Suprapubic skin (tissue), 4 donors: ENCODE data around the gene IQCC. TPM values are rescaled to one million over a fixed set of nuclear protein-coding genes. Genes with fewer than 3 reads are reported as not detected.

Source experiments
- DNase-seq, 2 donors: peaks; one replicate each; pipeline ENCODE4 v3.0.0-alpha.2; 2019; ENCODE audit warnings: low spot score in 2 of 2
- H3K27ac ChIP-seq: fragments of 200-600 bp; sonication (generic); one replicate; pipeline ENCODE4 v1.5.1; 2019
- H3K27me3 ChIP-seq: fragments of 200-600 bp; sonication (generic); one replicate; pipeline ENCODE4 v1.5.1; 2019
- H3K36me3 ChIP-seq: fragments of 200-600 bp; sonication (generic); one replicate; pipeline ENCODE4 v1.5.1; 2019
- H3K4me1 ChIP-seq: fragments of 200-600 bp; sonication (generic); one replicate; pipeline ENCODE4 v1.5.1; 2019
- H3K4me3 ChIP-seq: fragments of 200-600 bp; sonication (generic); one replicate; pipeline ENCODE4 v1.5.1; 2019; ENCODE audit warnings: mild to moderate bottlenecking
- H3K9me3 ChIP-seq: fragments of 200-600 bp; sonication (generic); one replicate; pipeline ENCODE4 v1.5.1; 2019
- CTCF ChIP-seq, 2 donors: fragments of 200-600 bp in 1 of 2; fragments of 450-650 bp in 1 of 2; sonication (generic) in 1 of 2; IDR thresholded peaks; one replicate each; pipeline ENCODE4 v1.5.1; 2016 to 2019; ENCODE audit warnings: antibody characterized with exemption in 2 of 2, mild to moderate bottlenecking in 1 of 2, moderate library complexity in 1 of 2
- EP300 ChIP-seq: sonication (generic); formaldehyde crosslinking; IDR thresholded peaks from one replicate; pipeline ENCODE4 v1.6.1; 2017; ENCODE audit warnings: antibody characterized with exemption
- POLR2A ChIP-seq, 2 donors: fragments of 450-650 bp; IDR thresholded peaks; one replicate each; pipeline ENCODE4 v1.6.1; 2017; ENCODE audit warnings: antibody characterized with exemption in 2 of 2, mild to moderate bottlenecking in 2 of 2, moderate library complexity in 2 of 2
- POLR2AphosphoS5 ChIP-seq, 3 donors: sonication (generic); formaldehyde crosslinking; IDR thresholded peaks; one replicate each; pipeline ENCODE4 v1.6.1; 2017; ENCODE audit warnings: antibody characterized with exemption in 3 of 3
- WGBS: methylation state at CpG from one replicate; pipeline ENCODE4 v1.1.5; 2018; 5-methylcytosine and 5-hydroxymethylcytosine counted together
- total RNA-seq, 4 donors: library from RNA; depleted of rRNA; stranded (reverse); fragments of >200 nt; gene quantifications; one replicate each; pipeline ENCODE4 v1.1.0, GENCODE V29; 2016

Gene IQCC
- total RNA-seq, 4 donors from 2014 or later: 1.7 to 4.4 (median 3.7) TPM

GRCh38 chr1:32195531-32195930 lies 9.9 kb upstream of the IQCC start:
- Histone ChIP-seq H3K9me3 (no peaks in the 10 kb centered on the region), H3K4me3 (no peak overlapping the region), H3K27me3 (no peaks in the 10 kb centered on the region), H3K36me3 (peaks cover 74% of the 10 kb centered on the region), H3K27ac (no peak overlapping the region), H3K4me1 (peaks cover 18% of the 10 kb centered on the region)
- DNase-seq: no peak
- 80% methylated on average over 3 of the region's 3 CpGs for WGBS
- TF ChIP-seq POLR2A (IDR thresholded peaks at IDR 0.05): no peak
- no peak for TF ChIP-seq EP300
- TF ChIP-seq POLR2AphosphoS5 (IDR thresholded peaks at IDR 0.05): no peak
- TF ChIP-seq CTCF (IDR thresholded peaks at IDR 0.05): no peak

GRCh38 chr1:32195972-32196823 lies 9.3 kb upstream of the IQCC start:
- DNase-seq: no peak
- no peaks in the 10 kb centered on the region for H3K27me3 ChIP-seq
- peaks cover 24% of the 10 kb centered on the region for H3K4me1 ChIP-seq
- H3K4me3 ChIP-seq: no peak overlapping the region
- peaks cover 67% of the 10 kb centered on the region for H3K36me3 ChIP-seq
- H3K27ac ChIP-seq: no peak overlapping the region
- TF ChIP-seq POLR2A (IDR thresholded peaks at IDR 0.05) (no peak), CTCF (IDR thresholded peaks at IDR 0.05) (no peak), EP300 (no peak), POLR2AphosphoS5 (IDR thresholded peaks at IDR 0.05) (no peak)
- H3K9me3 ChIP-seq: no peaks in the 10 kb centered on the region

- WGBS: 88% methylated on average over 1 of the region's 1 CpG
- Histone ChIP-seq H3K27me3 (no peaks in the 10 kb centered on the region), H3K27ac (no peak overlapping the region), H3K9me3 (no peaks in the 10 kb centered on the region), H3K4me1 (peaks cover 33% of the 10 kb centered on the region), H3K4me3 (no peak overlapping the region), H3K36me3 (peaks cover 58% of the 10 kb centered on the region)
- DNase-seq: no peak
- TF ChIP-seq EP300 (no peak), POLR2AphosphoS5 (IDR thresholded peaks at IDR 0.05) (no peak), CTCF (IDR thresholded peaks at IDR 0.05) (no peak)
Measured at GRCh38 chr1:32197074-32197473, 8.4 kb upstream of the IQCC start.

GRCh38 chr1:32197837-32198236 lies 7.6 kb upstream of the IQCC start:
- Histone ChIP-seq H3K4me3 (no peak overlapping the region), H3K9me3 (no peaks in the 10 kb centered on the region), H3K36me3 (peaks cover 51% of the 10 kb centered on the region), H3K27ac (no peak overlapping the region), H3K27me3 (no peaks in the 10 kb centered on the region), H3K4me1 (peaks cover 37% of the 10 kb centered on the region)
- TF ChIP-seq CTCF (IDR thresholded peaks at IDR 0.05) (no peak), POLR2AphosphoS5 (IDR thresholded peaks at IDR 0.05) (no peak), EP300 (no peak), POLR2A (IDR thresholded peaks at IDR 0.05) (no peak)
- WGBS: 67% methylated on average over 6 of the region's 6 CpGs
- no peak for DNase-seq

GRCh38 chr1:32198237-32199042 lies 7.0 kb upstream of the IQCC start:
- no peak overlapping the region for H3K4me3 ChIP-seq
- no peaks in the 10 kb centered on the region for H3K27me3 ChIP-seq
- no peak overlapping the region for H3K27ac ChIP-seq
- 77% methylated on average over 3 of the region's 3 CpGs for WGBS
- H3K4me1 ChIP-seq: peaks cover 37% of the 10 kb centered on the region
- H3K9me3 ChIP-seq: no peaks in the 10 kb centered on the region
- peaks cover 45% of the 10 kb centered on the region for H3K36me3 ChIP-seq
- DNase-seq: no peak
- TF ChIP-seq POLR2AphosphoS5 (IDR thresholded peaks at IDR 0.05) (no peak), CTCF (IDR thresholded peaks at IDR 0.05) (no peak)
